CD14-positive monocyte (primary cell): ENCODE results near the gene XCR1. TPM values are rescaled to one million over a fixed set of nuclear protein-coding genes. Genes with fewer than 3 reads are reported as not detected.
A peak's percentile ranks its signal among the peaks of the same experiment; 100 is the strongest.

ENCODE experiments used
- DNase-seq, 3 donors: peaks; one replicate each; pipeline ENCODE4 v3.0.0-alpha.2; 2011 to 2022
- H2AFZ ChIP-seq: 2 replicates; pipeline ENCODE4 v1.6.0; 2012; ENCODE audit warnings: mild to moderate bottlenecking, low read depth, low read length, inconsistent platforms; ENCODE audit not compliant: insufficient read depth, poor library complexity, severe bottlenecking
- H3K27ac ChIP-seq, 2 donors: 1 replicate in 1 of 2; 2 replicates in 1 of 2; pipeline ENCODE4 v1.5.1; 2012 to 2013; ENCODE audit warnings: low read length in 2 of 2, control low read depth in 1 of 2, inconsistent platforms in 1 of 2, low read depth in 1 of 2, mild to moderate bottlenecking in 1 of 2
- H3K27me3 ChIP-seq, 2 donors: one replicate each; pipeline versions ENCODE4 v1.6.0 to v1.6.1; 2011 to 2013; ENCODE audit warnings: low read length in 2 of 2; ENCODE audit not compliant: control insufficient read depth in 2 of 2, insufficient read depth in 2 of 2
- H3K36me3 ChIP-seq, 2 donors: replicated peaks in 1 of 2; 1 replicate in 1 of 2; 2 replicates in 1 of 2; pipeline versions ENCODE4 v1.5.1 to v1.6.1; 2012 to 2013; ENCODE audit warnings: low read length in 2 of 2, control low read depth in 1 of 2, inconsistent platforms in 1 of 2, mild to moderate bottlenecking in 1 of 2; ENCODE audit not compliant: insufficient read depth in 2 of 2, control insufficient read depth in 1 of 2
- H3K4me1 ChIP-seq, 2 donors: 1 replicate in 1 of 2; 2 replicates in 1 of 2; pipeline versions ENCODE4 v1.5.1 to v1.6.1; 2012 to 2013; ENCODE audit warnings: low read length in 2 of 2, control low read depth in 1 of 2, inconsistent platforms in 1 of 2, mild to moderate bottlenecking in 1 of 2, moderate library complexity in 1 of 2; ENCODE audit not compliant: insufficient read depth in 2 of 2, control insufficient read depth in 1 of 2
- H3K4me2 ChIP-seq: replicated peaks from 2 replicates; pipeline ENCODE3; 2012; ENCODE audit warnings: low read length, moderate library complexity, mild to moderate bottlenecking; ENCODE audit not compliant: poor library complexity, severe bottlenecking; ENCODE audit errors: extremely low read depth
- H3K4me3 ChIP-seq, 3 experiments: fragments of 200-600 bp in 1 of 3; sonication (generic) in 1 of 3; replicated peaks in 1 of 3; 1 replicate in 2 of 3; 2 replicates in 1 of 3; pipeline ENCODE4 v1.5.1; 2011 to 2013; ENCODE audit warnings: low read length in 3 of 3, mild to moderate bottlenecking in 3 of 3, control low read depth in 2 of 3, low read depth in 2 of 3, inconsistent platforms in 1 of 3, moderate library complexity in 1 of 3
- H3K79me2 ChIP-seq: 2 replicates; pipeline ENCODE4 v1.6.0; 2012; ENCODE audit warnings: mild to moderate bottlenecking, control low read depth, inconsistent platforms, low read length, moderate library complexity; ENCODE audit not compliant: insufficient read depth
- H3K9ac ChIP-seq: 2 replicates; pipeline ENCODE4 v1.6.0; 2017; ENCODE audit warnings: low read length, mild to moderate bottlenecking; ENCODE audit not compliant: insufficient read depth, poor library complexity, severe bottlenecking
- H3K9me3 ChIP-seq, 2 donors: replicated peaks in 1 of 2; 1 replicate in 1 of 2; 2 replicates in 1 of 2; pipeline versions ENCODE4 v1.5.1 to v1.6.1; 2012 to 2013; ENCODE audit warnings: low read length in 2 of 2, control low read depth in 1 of 2; ENCODE audit not compliant: control insufficient read depth in 1 of 2, insufficient read depth in 1 of 2
- H4K20me1 ChIP-seq: 2 replicates; pipeline ENCODE4 v1.6.0; 2012; ENCODE audit warnings: mild to moderate bottlenecking, low read length, control low read depth, moderate library complexity; ENCODE audit not compliant: insufficient read depth
- H3K27ac Mint-ChIP-seq, 7 donors: one replicate each; pipeline ENCODE4 v1.8.0; 2020; ENCODE audit warnings: mild to moderate bottlenecking in 7 of 7, mixed read lengths in 7 of 7, moderate library complexity in 6 of 7, inconsistent platforms in 2 of 7
- H3K27me3 Mint-ChIP-seq, 3 donors: one replicate each; pipeline ENCODE4 v1.8.0; 2021 to 2022; ENCODE audit warnings: low read depth in 3 of 3, mild to moderate bottlenecking in 3 of 3, mixed read lengths in 3 of 3, moderate library complexity in 3 of 3, inconsistent platforms in 1 of 3
- H3K36me3 Mint-ChIP-seq, 2 donors: one replicate each; pipeline ENCODE4 v1.8.0; 2020; ENCODE audit warnings: mixed read lengths in 2 of 2, inconsistent platforms in 1 of 2, mild to moderate bottlenecking in 1 of 2
- H3K4me1 Mint-ChIP-seq: one replicate; pipeline ENCODE4 v1.8.0; 2020; ENCODE audit warnings: mild to moderate bottlenecking, mixed read lengths
- H3K4me3 Mint-ChIP-seq, 2 donors: one replicate each; pipeline ENCODE4 v1.8.0; 2020; ENCODE audit warnings: mild to moderate bottlenecking in 2 of 2, mixed read lengths in 2 of 2, moderate library complexity in 1 of 2
- H3K9me3 Mint-ChIP-seq, 7 donors: one replicate each; pipeline ENCODE4 v1.8.0; 2020 to 2022; ENCODE audit warnings: mixed read lengths in 7 of 7, mild to moderate bottlenecking in 6 of 7, moderate library complexity in 6 of 7, inconsistent platforms in 2 of 7
- CTCF ChIP-seq: fragments of 200-600 bp; IDR thresholded peaks from one replicate; pipeline ENCODE4 v1.8.0; 2022; ENCODE audit warnings: antibody characterized with exemption, mild to moderate bottlenecking
- WGBS: methylation state at CpG from one replicate; pipeline ENCODE4 v1.1.5; 2013; ENCODE audit warnings: missing lambda C conversion rate; ENCODE audit not compliant: insufficient coverage; 5-methylcytosine and 5-hydroxymethylcytosine counted together
- intact Hi-C, 2 donors: fragments of 100-400 bp; cut with micrococcal nuclease; formaldehyde crosslinking; loops; one replicate each; pipeline versions ENCODE4 v1.15.0 to v1.15.1; 2023
- polyA plus RNA-seq, 3 donors: library from polyadenylated mRNA; depleted of rRNA in 1 of 3; unstranded in 2 of 3; stranded (reverse) in 1 of 3; fragments of 300-500 nt in 2 of 3; fragments of >200 nt in 1 of 3; fragmentation: Illumina TruSeq in 2 of 3; gene quantifications; 1 replicate in 2 of 3; 2 replicates in 1 of 3; pipeline ENCODE4 v1.2.3, GENCODE V29; 2012 to 2021

XCR1 gene
- polyA plus RNA-seq, 3 donors, result 0.03 to 0.05 TPM; not detected in 1

GRCh38 chr3:45980229-45980813 is 47.0 kb downstream of the XCR1 start:
- H3K36me3 Mint-ChIP-seq, result peaks cover 89 to 91% of the 10 kb centered on the region in 2 donors
- no peak for DNase-seq
- peaks cover 0 to 3% (median 0%) of the 10 kb centered on the region in 3 donors for H3K27me3 Mint-ChIP-seq
- Histone ChIP-seq H3K9ac (no peak overlapping the region), H3K4me2 (no peak overlapping the region), H3K9me3 (no peaks in the 10 kb centered on the region), H3K4me3 (no peak overlapping the region), H2AFZ (no peak overlapping the region), H3K79me2 (no peaks in the 10 kb centered on the region), H3K27me3 (no peaks in the 10 kb centered on the region), H4K20me1 (peaks cover 2% of the 10 kb centered on the region), H3K4me1 (peaks cover 5% of the 10 kb centered on the region in 2 donors), H3K36me3 (peaks cover 86 to 98% of the 10 kb centered on the region in 2 donors), H3K27ac (no peak overlapping the region)
- no peak overlapping the region for H3K27ac Mint-ChIP-seq
- peaks cover 0 to 2% (median 0%) of the 10 kb centered on the region in 7 donors for H3K9me3 Mint-ChIP-seq
- peaks cover 11% of the 10 kb centered on the region for H3K4me1 Mint-ChIP-seq
- no CpG with 5 or more reads among the region's 7 CpGs for WGBS
- no peak overlapping the region for H3K4me3 Mint-ChIP-seq
- TF ChIP-seq CTCF, result no peak
- intact Hi-C loops, result no loop called here

DNA sequence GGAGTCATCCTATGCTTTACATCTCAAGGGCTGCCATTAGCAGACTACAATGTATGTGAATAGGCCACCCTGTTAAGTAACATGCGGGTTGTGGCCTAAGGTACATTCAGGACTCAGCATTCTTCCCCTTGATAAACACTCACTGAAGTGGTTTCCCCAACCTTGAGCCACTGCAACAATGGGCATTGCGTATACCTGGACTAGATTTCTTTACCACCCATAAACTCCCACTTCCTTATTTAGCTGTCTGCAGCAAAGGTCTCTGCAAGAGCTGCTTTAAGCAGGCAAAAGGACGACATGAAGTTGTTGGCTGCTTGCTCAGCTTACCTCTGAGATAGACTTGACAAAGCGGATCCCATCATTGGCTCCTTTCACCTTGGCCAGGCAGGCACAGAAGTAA is 47.9 kb downstream of the XCR1 start:
- H3K9ac ChIP-seq, result no peak overlapping the region
- peak in 1 of 3 donors; percentile 18 for DNase-seq
- no peaks in the 10 kb centered on the region for H3K27me3 ChIP-seq
- WGBS, result 81% methylated on average over 3 of the region's 4 CpGs
- peaks cover 0 to 2% (median 0%) of the 10 kb centered on the region in 7 donors for H3K9me3 Mint-ChIP-seq
- no peaks in the 10 kb centered on the region for H3K9me3 ChIP-seq
- H3K36me3 ChIP-seq, result peaks cover 86 to 98% of the 10 kb centered on the region in 2 donors
- H3K27ac Mint-ChIP-seq, result peak overlapping the region in 1 of 7 donors; percentile 18
- no peak overlapping the region for H3K27ac ChIP-seq
- H3K27me3 Mint-ChIP-seq, result peaks cover 0 to 3% (median 0%) of the 10 kb centered on the region in 3 donors
- H2AFZ ChIP-seq, result no peak overlapping the region
- no peak for TF ChIP-seq CTCF
- no peaks in the 10 kb centered on the region for H4K20me1 ChIP-seq
- no peak overlapping the region for H3K4me2 ChIP-seq
- no peak overlapping the region for H3K4me3 Mint-ChIP-seq
- intact Hi-C loops, result no loop called here
- H3K36me3 Mint-ChIP-seq, result peaks cover 89 to 93% of the 10 kb centered on the region in 2 donors
- H3K4me1 ChIP-seq, result peaks cover 5% of the 10 kb centered on the region in 2 donors
- no peaks in the 10 kb centered on the region for H3K79me2 ChIP-seq
- H3K4me1 Mint-ChIP-seq, result peaks cover 15% of the 10 kb centered on the region
- H3K4me3 ChIP-seq, result no peak overlapping the region
